B cell (primary cell): ENCODE results near the gene FXYD1.

Experiments
- CTCF ChIP-seq: fragments of 200-600 bp; IDR thresholded peaks from one replicate; pipeline ENCODE4 v1.8.0; 2022; ENCODE audit warnings: antibody characterized with exemption, mild to moderate bottlenecking
- EZH2 ChIP-seq: IDR thresholded peaks from 2 replicates; pipeline ENCODE4 v1.6.1; 2012; ENCODE audit warnings: borderline replicate concordance, low read depth, mild to moderate bottlenecking, moderate library complexity, low read length; ENCODE audit not compliant: insufficient read depth, poor library complexity, severe bottlenecking

GRCh38 chr19:35181387-35181786, 42.8 kb downstream of the FXYD1 start:
- TF ChIP-seq CTCF (no peak), EZH2 (no peak)
